NCI-H345 (cell line): ENCODE results near the gene PDGFC.

Source experiments
- DNase-seq: peaks from one replicate; lab custom pipeline; 2025; lab: John Stamatoyannopoulos, UW

The PDGFC gene

DNA sequence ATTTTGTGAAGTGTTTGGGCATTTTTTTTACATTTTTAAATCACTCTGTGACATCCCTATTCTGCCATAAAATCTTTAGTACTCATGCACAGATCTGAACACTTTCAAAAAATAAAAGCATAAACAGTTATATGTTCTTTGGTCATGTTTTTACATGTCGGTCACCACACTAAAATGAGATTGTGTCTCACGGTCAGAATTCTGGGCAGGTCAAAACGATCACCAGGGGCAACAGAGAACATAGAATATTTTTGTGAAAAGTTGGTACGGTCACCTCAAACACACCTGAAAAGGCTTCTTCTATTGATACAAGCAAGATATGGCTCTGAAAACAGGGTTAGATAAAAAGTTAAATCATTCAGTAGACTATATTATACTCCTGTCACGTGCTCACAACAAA is 189.1 kb downstream of the PDGFC start:
- no peak for DNase-seq

DNA sequence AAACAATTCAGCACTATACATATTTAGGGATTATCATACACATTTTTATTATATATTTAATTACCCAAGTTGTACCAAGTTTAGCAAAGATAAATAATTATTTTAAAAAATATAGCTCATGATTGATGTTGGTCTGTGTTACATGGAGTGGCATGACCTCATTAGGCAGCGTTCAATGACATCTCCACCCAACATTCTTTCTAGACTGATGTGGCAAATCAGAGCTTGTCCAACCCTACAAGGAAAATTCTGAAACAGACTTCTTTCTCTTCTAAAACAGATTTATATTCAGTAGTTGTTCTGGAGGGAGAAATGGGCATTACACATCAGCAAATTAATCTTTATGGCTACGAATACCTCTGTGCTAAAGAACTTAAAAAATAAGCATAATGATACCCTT is 189.7 kb downstream of the PDGFC start:
- no peak for DNase-seq

DNA sequence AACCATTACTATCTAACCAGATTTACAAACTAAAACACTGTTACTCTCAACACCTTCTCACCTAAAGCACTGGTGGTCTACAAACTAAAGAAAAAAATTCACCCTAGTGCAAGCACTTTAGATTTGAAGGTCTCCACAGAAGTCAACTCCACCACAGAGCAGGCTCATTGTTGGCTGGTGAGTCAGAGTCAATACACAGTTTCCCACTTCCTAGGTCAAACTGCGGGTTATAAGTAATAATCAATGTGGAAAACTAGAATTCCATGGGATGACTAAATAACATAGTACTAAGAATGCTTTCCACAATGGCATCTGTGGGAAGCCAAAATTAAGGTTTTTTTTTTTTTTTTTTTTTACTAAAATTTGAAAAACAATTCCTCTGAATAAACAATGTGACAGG is 191.8 kb downstream of the PDGFC start:
- DNase-seq: no peak

DNA sequence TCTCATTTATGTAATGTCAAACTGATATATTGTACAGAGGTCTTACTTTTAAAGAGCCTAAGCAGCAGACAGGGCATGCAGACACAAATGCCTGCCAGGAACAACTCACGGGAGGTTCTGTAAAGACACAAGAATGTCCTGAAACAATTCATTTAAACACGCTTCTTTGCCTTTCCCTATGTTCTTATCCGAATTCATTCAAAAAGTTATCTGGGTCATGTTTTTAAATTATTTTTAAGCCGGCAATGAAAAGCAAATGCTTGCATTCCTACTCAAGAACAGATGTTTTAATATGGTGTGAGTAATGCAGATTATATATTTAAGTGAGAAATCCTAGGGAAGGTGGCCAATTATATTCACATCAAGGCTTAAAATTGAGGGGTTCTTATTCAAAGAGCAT is 192.6 kb downstream of the PDGFC start:
- DNase-seq: no peak

DNA sequence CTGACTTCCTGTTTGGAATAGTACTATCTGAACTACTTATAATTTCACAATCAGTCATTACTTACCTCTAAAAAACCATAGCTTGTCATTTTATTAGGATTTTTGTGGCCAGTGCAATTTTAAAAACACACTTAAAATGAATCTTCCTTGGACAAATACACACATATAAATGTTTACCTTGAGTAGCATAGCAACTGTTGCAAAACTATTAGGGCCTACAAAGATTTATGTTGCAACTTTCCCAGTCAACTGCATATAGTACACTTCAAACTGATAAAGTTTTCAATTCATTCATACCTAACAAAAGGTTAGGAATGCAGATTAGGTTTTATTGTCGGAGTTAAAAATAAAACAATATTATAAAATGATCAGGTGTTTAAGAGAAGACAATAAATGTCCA is 193.0 kb downstream of the PDGFC start:
- DNase-seq: no peak

DNA sequence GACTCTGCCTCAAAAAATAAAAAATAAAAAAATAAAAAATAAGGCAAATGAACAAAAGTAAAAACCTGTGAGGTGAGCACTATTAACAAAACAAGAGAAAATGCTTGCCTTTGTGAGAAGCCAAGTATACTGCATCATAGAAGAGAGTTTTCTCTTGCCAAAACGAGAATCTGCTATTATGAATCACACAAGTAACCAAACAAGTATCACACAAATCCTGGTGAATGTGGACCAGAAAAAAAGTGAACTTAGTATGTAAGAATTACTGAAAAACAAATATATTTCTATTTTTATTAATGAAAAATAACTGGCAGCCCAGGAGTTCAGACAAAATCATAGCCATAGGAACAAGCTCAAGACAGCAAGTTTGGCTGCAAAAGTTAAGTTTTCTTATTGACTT is 193.5 kb downstream of the PDGFC start:
- no peak for DNase-seq

DNA sequence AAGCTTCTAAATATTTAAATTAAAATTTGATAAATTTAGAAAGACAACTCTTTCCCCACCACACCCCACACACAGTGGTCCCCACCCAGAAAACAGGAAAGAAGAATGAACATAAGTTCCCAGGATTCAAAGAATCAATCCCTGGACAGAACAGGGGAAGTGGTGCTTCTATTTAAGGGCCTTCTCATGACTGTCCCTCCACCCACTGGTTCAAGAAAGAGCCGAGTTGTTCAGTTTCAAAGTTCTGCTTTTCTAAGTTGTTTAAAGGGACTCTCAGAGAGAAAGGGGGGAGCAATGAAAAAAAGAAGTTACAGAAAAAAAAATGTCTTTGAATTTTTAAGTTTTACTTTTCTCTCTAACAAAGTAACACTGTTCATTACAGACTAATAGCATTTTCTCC is 195.8 kb downstream of the PDGFC start:
- DNase-seq: no peak

DNA sequence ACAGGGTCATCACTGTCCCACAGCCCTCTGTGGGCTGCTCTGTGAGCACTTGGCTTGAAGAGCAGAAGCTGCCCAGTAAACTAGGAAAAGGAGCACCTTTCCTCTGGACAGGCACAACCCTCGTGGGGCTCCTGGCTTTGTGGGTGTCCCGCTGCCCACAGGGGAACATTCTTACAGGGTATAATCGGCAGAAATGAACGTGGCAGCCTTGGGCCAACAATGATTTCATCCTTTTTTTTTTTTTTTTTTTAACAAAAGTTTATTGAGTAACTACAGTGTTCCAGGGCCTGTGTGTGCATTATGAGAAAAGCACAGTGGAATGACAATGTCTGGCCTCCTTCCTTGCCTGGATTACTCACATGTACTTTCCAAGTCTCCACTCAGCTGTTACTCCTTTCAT is 197.2 kb downstream of the PDGFC start:
- no peak for DNase-seq

DNA sequence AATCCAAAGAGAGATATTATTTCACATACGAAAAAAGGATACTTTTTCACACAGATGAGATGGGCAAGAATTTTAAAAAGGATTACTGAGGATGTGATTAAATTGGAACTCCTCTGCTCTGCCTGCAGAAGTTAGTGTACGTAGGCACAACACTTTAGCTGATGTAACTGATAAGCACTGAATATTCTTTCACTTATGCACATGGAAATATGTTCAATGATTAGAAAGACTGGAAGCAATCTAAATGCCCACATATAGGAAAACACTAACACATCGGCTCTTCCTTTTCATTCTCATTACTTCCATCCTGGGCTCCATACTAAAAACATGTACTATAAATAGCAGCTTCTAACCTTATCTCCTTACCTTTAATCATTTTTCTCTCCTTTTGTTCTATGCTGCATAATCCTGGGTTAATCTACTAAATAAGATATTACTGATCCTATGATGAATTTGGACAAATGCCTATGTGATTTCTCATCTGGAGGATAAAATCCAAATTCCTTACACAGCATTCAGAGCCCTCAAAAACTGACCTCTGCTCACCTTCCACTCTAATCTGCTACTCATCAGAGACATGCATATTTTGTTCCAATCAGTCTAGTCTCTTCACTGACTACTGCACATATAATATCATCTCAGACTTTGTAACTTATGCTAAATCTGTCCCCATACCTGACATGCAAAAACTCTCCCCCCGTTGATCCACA is 197.8 kb downstream of the PDGFC start:
- no peak for DNase-seq

DNA sequence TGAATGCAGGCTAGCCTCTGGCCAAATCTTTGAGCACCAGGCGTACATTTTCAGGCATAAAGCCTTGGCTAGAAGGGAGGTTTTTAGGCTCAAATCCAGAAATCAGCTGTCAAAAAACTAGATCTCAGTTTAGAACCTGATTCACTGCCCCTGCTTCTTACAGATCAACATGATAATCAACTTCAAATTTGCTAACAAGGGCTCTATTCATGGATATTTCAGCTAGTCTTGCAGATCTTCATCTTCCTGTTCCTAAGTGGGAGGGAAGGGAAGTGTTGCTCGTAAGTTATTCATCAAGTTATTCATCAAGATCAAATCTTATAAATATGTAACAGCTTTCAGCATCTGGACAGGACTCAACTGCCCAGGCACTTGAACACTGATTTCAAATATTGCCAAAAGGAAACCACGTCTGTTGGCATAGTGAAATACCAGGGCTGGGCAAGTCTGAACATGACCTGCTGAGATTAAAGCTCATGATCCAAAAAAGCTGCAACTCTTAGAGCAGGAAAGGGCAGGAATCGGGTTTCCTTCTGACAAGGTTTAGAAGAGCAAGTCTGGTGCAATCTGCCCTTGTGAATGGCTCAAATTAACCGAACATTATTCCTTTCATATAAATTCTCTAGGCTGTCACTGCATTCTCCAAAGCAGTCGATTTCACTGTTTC is 200.3 kb downstream of the PDGFC start:
- DNase-seq: peak; percentile 73

DNA sequence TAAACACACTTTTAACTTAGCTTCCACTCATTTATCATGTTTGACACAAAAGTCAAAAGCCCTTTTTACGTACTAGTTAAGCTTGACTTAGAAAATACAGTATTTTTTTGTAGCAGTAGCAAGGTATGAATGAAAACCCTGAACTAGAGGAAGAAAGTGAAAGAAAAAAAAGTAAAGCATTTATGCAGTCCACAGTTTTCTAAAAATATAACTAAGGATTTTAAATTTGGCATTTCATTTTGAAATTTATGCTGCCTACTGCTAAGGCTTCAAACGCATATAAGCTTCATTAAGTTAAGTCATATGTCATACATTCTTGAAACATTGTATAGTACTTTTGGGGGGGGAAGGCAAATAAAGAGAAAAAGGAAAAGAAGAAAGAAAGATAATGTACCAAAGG is 201.5 kb downstream of the PDGFC start:
- no peak for DNase-seq

DNA sequence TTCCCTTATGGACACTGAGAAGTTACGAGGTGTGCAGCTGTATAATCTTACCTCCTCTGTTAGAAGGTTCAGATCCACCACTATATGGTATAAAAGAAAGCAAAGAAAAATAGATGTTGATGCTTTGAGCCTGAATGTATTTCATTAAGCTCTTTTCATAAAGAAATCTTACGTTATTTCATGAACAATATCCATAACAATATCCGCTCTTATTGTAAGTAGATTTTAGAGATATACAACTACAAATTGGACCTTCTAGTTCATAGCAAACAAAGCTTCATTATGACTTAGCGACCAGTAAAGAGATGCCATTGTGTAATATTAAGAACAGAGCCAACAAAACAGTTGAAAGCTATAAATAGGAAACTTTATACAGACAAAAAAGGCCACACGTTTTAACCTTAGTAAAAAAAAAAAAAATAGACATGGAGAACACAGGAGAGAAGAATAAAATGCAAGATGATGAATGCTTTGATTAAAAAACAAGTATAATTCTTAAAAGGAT is 203.6 kb downstream of the PDGFC start:
- DNase-seq: no peak

DNA sequence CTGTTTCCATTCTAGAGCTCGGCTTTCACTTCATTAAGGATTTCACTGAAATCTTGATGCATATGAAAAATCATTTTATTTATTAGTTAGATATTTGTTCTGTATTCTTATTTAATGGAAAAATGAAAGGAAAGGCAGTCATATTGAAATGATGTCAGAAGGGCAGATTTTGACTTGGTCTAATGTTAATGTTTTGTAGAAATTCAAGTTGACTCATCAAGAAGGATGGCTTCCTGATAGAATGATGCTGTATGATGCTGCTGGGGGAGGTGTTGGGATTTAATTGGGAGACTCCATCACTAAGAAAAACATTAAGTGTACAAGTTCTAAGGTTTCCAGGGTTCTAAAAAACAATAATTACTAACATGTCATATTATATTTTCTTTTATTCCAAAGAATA is 204.8 kb downstream of the PDGFC start:
- DNase-seq: no peak

DNA sequence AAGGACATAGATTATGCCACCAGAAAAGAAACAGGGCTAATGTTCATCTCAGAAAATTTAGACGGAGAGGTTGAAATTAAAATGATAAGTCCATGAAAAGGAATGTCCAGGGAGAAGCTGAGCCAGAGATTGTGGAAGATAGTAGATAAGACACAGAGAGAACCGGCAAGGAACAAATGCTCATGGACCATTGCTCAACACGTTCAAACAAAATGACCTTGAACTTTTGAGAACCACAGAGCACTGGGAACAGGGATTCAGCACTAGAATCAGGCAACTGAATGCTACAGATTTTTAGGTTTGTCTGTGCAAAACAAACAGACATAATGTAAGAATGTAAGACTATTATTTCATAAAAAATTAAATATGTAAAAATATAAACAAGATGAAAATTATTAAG is 206.3 kb downstream of the PDGFC start:
- DNase-seq: no peak

DNA sequence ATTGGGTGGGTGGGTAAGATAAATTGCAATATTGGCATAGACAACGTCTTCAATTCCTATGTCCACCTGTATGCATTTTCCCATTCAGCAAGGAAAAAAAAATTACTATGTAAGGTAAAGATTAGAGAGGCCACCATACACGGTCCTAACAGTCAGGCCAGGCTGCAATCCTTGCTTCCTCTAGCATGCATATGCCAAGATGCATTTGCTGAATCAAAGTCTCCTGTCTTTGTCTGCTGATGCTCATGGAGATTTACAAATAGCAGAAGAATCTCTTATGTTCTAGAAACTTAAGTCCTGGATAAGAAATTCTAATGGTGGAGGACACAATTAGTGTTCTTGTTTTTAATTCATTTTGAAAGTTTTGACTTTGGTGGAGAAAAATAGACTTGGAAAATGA is 206.8 kb downstream of the PDGFC start:
- DNase-seq: no peak

DNA sequence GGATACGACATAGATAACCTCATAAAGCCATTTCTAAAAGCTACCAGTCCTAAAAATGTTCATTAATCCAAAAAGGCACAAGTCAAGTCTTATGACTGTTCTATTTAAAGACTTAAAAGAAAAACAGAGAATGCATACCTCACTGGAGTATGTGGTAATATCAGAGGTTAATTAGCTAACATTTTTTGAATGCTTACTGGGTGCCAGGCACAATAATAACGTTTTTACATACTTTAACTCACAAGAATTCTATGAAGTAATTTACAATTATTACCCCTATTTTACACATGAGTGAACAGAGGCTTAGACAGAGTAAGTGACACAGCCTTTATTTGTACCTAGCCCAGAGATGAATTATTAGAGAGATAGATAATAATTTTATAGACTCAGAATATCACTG is 207.5 kb downstream of the PDGFC start:
- no peak for DNase-seq

DNA sequence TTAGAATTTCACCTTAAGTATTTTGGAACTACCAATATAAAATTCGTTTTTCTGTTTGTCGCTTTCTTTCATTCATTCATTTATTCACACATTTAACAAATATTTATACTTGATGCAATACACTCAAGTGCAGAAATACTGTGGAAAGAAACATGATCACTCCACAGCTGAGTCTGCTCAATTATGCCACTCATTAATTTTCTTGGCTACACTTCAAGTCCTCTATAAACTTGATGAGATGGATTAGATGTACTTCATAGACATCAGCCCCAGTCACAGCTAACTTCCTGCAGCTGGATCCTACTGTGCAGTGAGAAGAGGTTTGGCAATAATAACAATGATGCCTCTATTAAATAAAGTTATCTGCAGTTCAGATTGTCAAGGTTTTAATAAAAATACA is 208.1 kb downstream of the PDGFC start:
- no peak for DNase-seq

DNA sequence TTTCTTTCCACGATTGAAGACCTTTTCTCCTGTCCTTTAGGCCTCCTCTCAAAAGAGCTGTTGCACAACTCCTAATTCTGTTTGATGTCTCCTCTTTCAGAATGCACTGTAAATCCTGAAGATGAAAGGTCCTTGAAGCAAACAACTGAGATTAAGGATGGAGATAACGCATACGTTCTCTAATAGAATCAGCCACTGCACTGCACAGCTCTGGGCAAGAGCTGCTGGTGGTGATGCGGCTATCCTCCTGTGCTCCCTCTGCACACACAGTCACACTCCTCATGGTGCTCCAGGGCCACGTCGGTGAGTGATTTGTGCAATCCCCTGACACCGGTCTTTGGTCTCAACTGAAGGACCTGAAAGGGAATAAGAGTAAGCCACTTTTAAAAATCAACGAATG is 208.7 kb downstream of the PDGFC start:
- no peak for DNase-seq

DNA sequence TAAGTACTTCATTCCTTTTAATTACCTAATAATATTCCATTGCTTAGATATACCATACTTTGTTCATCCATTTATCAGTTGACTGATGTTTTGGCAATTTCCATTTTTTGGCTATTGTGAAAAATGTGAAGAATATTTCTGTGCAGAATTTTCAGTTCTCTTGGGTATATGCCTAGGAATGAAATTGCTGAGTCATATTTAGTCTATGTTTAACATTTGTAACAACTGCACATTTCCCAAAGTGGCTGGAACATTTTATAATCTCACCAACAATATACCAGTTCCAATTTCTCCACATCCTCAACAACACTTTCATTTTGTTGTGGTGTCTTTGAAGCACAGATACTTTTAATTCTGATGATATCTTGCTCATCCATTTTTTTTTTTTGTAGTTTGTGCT is 215.5 kb downstream of the PDGFC start:
- no peak for DNase-seq

DNA sequence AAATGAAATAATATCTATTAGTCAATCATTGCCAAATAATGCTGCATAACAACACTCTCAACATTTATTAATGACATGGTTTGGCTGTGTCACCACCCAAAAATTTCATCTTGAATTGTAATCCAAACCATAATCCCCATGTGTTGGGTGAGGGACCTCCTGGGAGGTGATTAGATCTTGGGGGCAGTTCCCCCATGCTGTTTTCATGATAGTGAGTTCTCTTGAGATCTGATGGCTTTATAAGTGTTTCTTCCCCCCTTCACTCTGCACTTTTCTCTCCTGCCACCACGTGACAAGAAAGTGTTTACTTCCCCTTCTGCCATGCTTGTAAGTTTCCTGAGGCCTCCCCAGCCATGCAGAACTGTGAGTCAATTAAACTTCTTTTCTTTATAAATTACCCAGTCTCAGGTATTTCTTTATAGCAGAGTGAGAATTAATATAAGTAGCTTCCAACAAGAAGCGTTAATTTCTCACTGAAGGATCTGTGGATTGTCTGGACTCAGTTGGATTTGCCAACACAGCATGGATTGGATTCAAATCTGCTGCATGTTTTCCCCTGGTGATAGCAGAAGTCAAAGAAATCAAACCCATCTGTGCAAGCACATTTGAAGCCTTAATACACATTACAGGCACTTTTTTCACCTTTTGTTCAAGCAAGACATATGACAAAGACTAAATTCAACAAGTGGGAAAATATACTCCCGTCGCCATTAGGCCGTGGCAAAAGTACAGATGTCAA is 216.6 kb downstream of the PDGFC start:
- DNase-seq: no peak

DNA sequence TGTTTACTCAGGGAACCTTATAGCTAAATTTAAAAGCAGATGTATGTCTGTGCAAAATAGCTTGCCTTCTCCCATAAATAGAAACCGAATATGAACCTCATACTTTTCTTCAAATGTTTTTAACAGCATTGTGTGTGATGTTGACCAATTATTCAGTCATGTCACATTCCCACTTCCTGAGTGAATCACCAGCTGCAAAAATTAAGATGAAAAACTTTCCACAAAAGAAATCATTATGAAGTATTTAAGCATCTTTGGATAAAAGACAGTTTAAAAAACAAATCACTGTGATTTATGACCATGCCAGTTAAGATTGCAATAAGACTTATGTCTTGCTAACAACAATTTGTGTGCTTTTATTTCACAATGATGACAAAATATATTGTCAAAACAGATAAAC is 220.1 kb downstream of the PDGFC start:
- no peak for DNase-seq

DNA sequence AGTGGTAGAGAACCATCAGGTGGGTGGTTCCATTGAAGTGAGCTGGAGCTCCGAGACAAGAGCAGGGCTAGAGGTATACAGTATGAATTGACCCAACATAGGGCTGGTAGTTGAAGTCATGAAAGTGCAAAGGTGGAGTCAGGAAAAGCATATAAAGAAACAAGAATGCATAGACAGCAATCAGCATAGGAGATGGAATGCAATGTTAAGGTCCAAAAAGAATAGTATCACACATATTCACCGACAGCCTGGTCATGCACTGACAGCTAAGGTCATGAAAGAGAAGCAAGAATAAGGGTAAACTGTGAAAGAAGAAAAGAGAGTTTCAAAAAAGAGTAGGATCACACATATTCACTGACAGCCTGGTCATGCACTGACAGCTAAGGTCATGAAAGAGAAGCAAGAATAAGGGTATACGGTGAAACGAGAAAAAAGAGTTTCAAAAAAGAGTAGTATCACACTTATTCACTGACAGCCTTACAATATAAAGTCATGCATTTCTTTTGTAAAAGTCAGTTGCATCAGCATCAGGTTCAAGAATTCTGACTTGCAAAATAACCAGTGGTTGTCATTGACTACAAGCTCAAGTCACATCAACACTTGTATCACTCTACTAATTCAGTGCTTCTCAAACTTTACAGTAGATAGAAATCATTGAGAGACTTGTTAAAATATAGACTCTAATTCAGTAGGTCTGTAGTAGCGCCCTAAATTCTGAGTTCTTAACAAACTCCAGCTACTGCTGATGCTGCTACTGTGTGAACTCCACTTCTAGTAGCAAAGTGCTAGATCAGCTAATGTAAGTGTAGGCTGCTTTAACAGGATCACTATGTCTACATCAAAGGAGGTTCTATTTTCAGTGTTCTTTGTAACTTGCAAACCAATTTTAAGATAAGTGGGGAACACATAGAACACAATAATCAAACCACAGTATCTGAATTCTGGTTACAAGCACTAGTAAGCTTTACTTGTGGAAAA is 221.9 kb downstream of the PDGFC start:
- no peak for DNase-seq
